ENCODE data around the gene CD69. TPM values are rescaled to one million over a fixed set of nuclear protein-coding genes. Genes with fewer than 3 reads are reported as not detected.

Gene CD69
- total RNA-seq, 4 donors from 2014 or later, result 0.47 to 2.6 (median 1.1) TPM

DNA sequence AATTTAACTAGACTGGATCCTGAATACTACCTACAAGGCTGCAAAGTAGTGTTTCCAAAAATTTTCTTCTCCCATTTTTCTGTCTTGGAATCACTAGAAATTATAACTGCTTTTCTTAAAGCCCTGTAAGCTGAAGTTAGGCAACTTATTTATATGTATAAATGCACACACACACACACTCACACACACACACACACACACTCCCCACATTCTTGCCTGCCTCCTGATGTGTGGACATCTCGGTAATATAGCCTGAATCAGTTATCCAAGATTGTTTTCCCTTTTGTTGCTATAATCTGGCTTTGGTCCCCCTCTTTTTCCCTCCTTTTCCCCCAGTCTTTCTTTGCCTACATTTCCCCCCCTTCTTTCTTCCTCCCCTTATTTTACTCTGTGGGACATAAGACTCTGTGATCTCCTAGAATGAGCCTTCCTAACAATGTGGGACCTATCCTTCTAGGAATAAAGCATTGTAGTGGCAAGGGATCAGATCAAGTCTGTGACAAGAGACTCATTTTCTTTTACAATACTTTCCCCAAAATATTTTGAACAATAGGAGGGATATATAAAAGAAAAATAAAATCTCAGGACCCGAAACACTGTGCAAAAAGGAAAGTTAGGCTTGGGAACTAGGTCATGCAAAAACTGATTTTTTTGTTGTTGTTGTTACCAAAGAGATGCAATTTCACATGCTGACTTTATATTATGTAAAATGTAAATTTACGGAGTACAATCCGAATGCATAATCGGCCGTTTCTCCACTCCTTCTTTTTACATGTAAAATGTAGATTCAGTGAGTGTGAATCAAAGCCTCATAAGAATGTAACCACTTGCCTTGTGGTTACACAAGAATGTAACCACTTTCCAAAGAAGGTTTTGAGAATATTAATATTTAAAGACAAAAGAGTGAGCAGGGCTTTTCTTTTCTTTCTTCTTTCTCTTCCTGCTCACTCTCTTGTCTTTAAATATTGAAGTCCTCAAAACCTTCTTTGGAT lies 26.3 kb upstream of the CD69 start:
- TF ChIP-seq, protein P1, sequence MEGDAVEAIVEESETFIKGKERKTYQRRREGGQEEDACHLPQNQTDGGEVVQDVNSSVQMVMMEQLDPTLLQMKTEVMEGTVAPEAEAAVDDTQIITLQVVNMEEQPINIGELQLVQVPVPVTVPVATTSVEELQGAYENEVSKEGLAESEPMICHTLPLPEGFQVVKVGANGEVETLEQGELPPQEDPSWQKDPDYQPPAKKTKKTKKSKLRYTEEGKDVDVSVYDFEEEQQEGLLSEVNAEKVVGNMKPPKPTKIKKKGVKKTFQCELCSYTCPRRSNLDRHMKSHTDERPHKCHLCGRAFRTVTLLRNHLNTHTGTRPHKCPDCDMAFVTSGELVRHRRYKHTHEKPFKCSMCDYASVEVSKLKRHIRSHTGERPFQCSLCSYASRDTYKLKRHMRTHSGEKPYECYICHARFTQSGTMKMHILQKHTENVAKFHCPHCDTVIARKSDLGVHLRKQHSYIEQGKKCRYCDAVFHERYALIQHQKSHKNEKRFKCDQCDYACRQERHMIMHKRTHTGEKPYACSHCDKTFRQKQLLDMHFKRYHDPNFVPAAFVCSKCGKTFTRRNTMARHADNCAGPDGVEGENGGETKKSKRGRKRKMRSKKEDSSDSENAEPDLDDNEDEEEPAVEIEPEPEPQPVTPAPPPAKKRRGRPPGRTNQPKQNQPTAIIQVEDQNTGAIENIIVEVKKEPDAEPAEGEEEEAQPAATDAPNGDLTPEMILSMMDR (IDR thresholded peaks at IDR 0.05), result no peak
- no peak for TF ChIP-seq POLR2AphosphoS5 (IDR thresholded peaks at IDR 0.05)
- TF ChIP-seq POLR2A (IDR thresholded peaks at IDR 0.05), result no peak
- TF ChIP-seq EP300 (IDR thresholded peaks at IDR 0.05), result no peak
- ATAC-seq, result no peak
- 65 to 67% methylated on average over 5 to 6 of the region's 6 CpGs for WGBS, 2 donors (ENCODE audit: low coverage in 1 of 2)
- Histone ChIP-seq H3K27ac (no peak overlapping the region), H3K36me3 (no peaks in the 10 kb centered on the region), H3K27me3 (no peaks in the 10 kb centered on the region), H3K4me3 (no peak overlapping the region), H3K9me3 (no peaks in the 10 kb centered on the region), H3K4me1 (no peaks in the 10 kb centered on the region)

GRCh38 chr12:9784816-9785215 lies 24.1 kb upstream of the CD69 start:
- Histone ChIP-seq H3K36me3 (no peaks in the 10 kb centered on the region), H3K27me3 (no peaks in the 10 kb centered on the region), H3K4me3 (no peak overlapping the region), H3K27ac (no peak overlapping the region), H3K9me3 (no peaks in the 10 kb centered on the region), H3K4me1 (no peaks in the 10 kb centered on the region)
- WGBS, 2 donors (ENCODE audit: low coverage in 1 of 2), result 61 to 71% methylated on average over 3 of the region's 3 CpGs
- TF ChIP-seq, protein P1 (IDR thresholded peaks at IDR 0.05), result no peak
- TF ChIP-seq POLR2AphosphoS5 (IDR thresholded peaks at IDR 0.05) (no peak), POLR2A (IDR thresholded peaks at IDR 0.05) (no peak), EP300 (IDR thresholded peaks at IDR 0.05) (no peak)
- ATAC-seq, result no peak

DNA sequence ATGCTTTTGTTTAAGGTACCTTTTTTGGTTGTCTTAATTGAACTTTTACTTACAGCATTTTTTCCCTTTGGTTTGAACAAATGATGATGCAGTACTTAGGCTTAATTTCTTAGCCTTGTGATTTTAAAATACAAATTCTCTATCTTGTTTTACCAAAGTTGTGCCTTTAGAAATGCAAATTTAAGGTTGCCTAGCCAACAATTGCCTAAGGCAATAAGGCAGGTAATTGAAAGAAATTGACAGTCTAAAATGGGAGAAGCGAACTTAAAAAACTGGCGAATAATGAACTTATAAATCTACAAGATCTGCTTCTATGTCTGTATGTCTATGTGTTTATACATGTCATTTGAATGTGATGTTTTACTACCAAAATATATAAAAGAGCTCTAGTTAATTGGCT lies 23.6 kb upstream of the CD69 start:
- Histone ChIP-seq H3K27ac (no peak overlapping the region), H3K36me3 (no peaks in the 10 kb centered on the region), H3K4me1 (no peaks in the 10 kb centered on the region), H3K4me3 (no peak overlapping the region), H3K27me3 (no peaks in the 10 kb centered on the region), H3K9me3 (no peaks in the 10 kb centered on the region)
- no peak for ATAC-seq
- TF ChIP-seq POLR2A (IDR thresholded peaks at IDR 0.05) (no peak), POLR2AphosphoS5 (IDR thresholded peaks at IDR 0.05) (no peak), EP300 (IDR thresholded peaks at IDR 0.05) (no peak)
- TF ChIP-seq, protein P1 (IDR thresholded peaks at IDR 0.05), result no peak
- 95 to 96% methylated on average over 2 of the region's 2 CpGs for WGBS, 2 donors (ENCODE audit: low coverage in 1 of 2)

- H3K4me3 ChIP-seq, result no peak overlapping the region
- no peaks in the 10 kb centered on the region for H3K4me1 ChIP-seq
- no peaks in the 10 kb centered on the region for H3K9me3 ChIP-seq
- TF ChIP-seq POLR2A (IDR thresholded peaks at IDR 0.05) (no peak), EP300 (IDR thresholded peaks at IDR 0.05) (no peak), POLR2AphosphoS5 (IDR thresholded peaks at IDR 0.05) (no peak)
- TF ChIP-seq, protein P1 (IDR thresholded peaks at IDR 0.05), result no peak
- no peak overlapping the region for H3K27ac ChIP-seq
- H3K27me3 ChIP-seq, result no peaks in the 10 kb centered on the region
- H3K36me3 ChIP-seq, result no peaks in the 10 kb centered on the region
- WGBS, 2 donors (ENCODE audit: low coverage in 1 of 2), result 60% methylated on average over 4 to 5 of the region's 7 CpGs
- no peak for ATAC-seq
Measured at GRCh38 chr12:9782547-9783382, 22.1 kb upstream of the CD69 start.

Measured in gastroesophageal sphincter (tissue), 4 donors.